Umbilical cord (tissue), 2 donors: ENCODE measurements around the gene FLG2. TPM values are rescaled to one million over a fixed set of nuclear protein-coding genes. Genes with fewer than 3 reads are reported as not detected.

Experiments used
- DNase-seq: peaks from one replicate; pipeline ENCODE4 v3.0.0-alpha.2; 2015; ENCODE audit warnings: low spot score
- total RNA-seq: library from RNA; depleted of rRNA; stranded (reverse); fragments of >200 nt; gene quantifications from one replicate; pipeline ENCODE4 v1.2.3, GENCODE V29; 2014; ENCODE audit warnings: low replicate concordance; ENCODE audit not compliant: insufficient read depth

FLG2 gene
- total RNA-seq = 2.4 TPM

DNA sequence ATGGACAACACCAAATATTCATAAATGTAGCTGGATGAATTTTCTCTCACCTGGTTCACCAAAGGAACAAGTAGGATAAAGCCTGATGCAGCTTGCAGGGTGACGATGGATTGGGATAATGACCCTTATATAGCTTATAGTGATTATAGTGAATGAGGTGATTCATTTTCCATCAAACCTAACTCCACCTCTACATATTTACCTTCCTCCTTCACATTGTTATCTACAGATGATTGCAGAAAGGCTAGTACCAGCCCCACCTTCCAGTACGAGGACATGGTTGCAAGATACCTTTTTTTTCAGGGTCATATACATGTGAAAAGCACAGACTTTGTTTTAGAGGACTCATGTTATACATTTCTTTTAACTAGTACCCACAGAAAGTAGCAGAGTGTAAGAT is at the start of gene FLG2:
Gene FLG2 (minus strand): TSS at position 101 of the 400 bp plus-strand sequence. CDS start 1,122 bp downstream, outside the sequence.
- DNase-seq = no peak

DNA sequence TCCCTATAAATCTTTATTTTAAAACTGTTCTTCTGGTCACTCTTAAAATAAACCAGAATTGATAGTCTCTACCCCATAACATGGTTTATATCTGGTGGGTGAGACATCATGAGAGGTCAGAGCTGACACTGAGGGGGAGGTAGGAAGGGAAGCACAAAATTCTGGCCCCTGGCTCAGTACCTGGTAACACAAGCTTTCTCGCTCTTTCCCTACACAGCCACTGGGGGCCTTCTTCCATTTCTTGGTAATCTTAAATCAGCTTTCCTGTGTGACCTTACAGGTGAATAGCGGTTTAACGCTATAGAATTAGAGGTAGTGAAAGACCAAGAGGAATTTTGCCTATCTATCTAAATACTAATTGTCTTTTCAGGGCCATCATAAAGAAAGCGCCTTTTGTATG is 48.9 kb upstream of the FLG2 start:
- DNase-seq = no peak

DNA sequence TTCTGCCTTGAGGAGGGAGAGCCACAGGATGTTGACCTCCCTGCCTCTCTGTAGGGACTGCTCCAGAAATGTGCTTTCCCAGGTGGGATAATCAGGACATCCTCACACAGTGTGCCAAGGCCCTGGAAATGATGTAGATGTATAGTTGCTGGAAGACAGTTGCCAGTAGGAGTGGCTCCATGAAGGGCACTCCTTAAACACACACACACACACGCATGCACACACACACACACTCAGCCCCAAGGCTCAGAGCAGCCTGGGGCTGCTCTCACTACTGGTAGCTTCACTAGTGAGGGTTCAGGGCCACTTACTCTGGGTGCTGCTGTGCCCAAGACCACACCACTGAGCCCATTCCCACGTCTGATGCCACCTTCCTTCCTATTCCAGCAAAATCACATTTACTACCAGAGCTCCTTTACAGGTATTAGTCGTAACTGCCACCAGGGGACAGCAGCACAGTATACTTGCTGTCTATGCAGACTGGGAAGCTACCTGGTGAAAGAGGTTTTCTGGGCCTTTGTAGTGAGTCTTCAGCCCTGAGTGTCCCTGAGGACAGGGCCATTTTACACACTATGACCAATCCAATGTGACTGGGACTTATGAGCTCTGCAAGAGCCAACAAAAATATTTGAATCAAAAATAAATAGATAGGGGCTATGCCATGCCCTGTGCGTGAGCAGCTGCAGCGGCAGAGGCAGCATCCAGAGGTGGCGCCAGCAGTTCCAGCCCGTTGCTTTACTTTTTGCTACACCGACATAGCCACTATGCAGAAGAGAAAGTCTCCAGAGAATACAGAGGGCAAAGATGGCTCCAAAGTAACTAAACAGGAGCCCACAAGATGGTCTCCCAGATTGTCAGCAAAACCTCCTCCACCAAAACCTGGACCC is 39.2 kb upstream of the FLG2 start:
- DNase-seq = no peak

DNA sequence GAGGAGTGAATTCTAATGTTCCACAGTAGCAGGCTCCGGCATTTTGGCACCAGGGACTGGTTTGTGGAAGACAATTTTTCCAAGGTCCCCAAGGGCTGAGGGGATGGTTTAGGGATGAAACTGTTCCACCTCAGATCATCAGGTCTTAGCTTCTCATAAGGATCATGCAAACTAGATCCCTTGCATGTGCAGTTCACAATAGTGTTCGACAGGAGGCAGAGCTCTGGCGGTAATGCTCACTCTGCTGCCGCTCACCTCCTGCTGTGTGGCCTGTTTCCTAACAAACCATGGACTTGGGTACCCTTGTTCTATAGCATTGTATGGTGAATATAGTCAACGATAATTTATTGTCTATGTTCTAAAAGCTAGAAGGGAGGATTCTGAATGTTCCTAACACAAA is 37.7 kb upstream of the FLG2 start:
- no peak for DNase-seq

DNA sequence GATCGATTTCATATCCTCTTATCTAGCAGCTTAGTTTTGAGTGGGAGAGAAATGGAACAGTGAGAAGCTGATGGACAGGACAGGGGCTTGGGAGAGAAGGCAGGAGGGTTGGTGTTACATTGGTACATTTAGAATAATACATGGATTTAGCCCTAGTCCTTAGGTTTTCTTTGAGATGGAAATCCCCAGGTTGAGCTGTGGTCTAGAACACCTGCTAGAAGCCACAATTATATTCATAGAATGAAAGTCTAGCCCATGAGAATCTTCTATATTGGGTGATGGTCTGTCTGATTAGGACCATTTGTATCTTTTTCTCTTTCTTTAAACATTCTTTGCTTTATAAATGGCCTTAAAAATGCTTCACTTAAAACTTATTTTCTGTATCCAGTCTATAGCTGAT is 34.3 kb upstream of the FLG2 start:
- DNase-seq = no peak

DNA sequence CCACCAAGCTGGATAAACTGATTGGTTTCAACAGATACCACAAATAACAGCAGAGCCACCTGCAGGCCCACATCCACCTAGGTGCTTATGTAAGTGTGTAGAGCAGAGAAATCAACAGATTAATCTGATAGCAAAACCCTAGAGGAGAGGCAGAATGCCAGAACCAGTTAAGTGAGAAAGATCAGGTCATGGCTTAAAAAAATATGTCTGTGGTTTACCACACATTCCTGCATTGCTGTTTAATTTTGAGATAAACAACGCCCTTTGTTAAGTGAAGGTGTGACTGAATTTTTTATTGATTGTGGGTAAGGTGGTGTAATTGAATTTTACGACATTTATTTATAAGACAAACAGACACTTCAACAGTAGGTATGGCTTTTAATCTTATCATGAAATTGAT is 33.1 kb upstream of the FLG2 start:
- peak; percentile 3 for DNase-seq

DNA sequence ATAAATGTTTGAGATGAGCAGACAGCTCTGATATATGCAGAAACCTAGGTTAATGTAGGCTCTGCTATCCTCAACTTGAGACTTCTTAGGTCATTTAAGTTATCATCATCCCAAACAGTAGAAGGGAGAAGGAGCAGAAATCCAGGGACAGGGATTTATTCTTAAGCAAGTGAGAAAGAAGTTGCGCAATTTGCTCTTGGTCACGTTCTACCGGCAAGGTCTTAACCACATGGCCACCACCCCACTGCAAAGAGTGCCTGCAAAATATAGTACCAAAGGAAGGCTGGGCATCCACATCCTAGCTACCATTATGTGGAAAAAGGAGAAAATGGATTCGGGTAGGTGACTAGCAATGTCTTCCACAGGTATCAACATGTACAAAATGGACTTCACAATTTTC is 29.1 kb upstream of the FLG2 start:
- no peak for DNase-seq

DNA sequence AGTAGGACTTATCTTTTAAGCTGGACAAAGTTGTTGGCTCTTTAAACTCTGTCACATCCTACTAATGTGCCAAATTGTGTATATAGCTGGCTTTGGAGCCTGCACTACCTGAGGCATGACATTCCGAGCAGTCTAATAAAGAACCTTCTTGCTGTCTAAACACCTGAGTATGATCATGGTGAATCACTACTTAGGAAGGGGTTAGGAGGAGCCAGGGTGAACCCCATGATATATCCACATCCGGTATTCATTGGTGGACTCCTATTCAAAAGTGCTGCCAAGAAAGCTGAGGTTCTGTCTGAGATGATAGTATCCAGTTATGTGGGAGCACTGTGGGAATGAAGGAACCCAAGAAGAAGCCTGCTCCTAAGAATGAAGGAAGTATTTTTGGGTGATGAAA is 27.1 kb upstream of the FLG2 start:
- no peak for DNase-seq

DNA sequence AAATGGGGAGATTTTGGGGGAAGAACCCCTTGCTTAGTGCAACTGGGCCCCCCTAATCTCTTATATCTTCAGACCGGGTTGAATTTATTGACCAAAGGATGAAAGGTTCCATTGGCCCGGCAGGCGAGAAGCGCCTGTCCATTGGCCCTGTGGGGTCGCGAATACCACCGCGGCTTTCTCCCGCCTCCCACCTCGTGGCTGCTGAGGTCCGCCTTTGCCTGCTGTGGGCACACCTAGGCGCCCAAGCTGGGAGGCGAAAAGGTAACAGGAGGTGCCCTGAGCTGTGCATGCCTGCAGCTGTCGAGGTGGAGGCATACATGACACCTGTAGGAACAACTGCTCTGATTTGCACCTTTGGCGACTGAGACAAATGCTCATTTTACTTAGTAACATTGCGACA is 21.1 kb upstream of the FLG2 start:
- no peak for DNase-seq

DNA sequence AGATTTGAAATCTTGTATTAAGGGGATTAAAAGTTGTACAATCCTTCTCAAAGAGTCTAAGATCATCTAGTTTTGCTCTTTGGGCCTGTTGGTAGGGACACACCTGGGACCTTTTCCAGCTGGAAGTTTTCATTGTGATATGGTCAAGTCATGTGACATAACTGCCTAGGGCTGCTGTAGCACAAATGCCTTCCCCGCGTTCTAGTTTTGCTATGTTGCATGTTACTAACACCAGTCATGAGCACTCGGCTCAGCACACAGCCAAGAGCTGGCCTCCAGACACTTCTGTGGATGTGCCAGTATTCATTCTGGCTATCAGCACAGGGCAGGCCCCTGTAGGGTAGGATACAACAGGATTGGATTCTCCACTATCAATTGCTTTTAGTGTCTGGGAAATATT is 14.6 kb upstream of the FLG2 start:
- DNase-seq = no peak

DNA sequence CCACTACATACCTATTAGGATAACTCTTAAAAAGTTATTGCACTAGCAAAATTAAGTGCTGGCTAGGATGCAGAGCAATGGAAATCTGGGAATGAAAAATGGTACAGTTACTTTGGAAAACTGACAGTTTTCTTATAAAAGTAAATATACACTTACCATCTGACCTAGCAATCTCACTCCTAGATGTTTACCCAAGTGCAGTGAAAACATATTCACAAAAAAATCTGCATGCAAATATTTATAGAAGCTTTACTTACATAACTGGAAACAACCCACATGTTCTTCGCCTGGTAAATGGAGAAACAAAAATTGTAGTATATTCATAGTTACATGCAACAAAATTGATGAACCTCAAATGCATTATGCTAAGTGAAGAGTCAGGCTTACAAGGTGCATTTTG is 12.9 kb upstream of the FLG2 start:
- no peak for DNase-seq

DNA sequence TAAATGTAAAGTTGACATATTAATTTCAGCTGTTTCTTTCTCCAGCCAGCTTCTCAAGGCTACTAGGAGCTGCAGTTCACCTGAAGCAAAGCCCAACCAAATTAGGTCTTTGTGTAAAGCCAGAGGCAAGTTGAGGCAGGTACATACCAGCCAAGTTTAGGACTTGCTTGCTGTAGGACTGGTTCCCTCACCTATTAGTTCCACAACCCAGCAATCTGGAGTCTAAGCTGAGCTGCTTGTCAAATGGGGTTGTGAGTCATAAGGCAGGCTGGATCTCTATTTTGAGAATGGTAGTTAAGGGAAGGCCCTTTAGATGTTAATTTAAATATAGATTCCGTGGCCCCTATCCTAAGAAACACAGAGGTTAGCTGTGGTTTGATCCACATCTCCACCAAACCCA is 7.6 kb upstream of the FLG2 start:
- DNase-seq = peak; percentile 12

DNA sequence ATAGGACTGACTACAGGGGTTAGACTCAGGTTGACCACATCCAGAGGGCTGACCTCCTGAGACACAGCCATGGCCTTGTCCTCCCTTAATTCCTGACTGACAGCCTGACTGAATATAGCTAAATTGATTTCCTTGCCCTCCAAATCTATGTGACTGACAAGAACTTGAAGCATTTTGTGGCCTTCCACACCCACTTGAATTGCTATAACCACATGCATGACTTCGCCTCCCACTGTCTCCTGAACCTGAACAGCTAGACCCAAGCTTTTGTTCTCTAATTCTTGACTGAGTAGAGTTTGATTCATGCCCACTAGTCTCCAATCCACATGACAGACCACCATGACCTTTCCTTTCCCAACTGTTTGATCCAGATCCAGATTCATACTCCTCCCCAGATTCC is 3.1 kb downstream of the FLG2 start:
- no peak for DNase-seq

DNA sequence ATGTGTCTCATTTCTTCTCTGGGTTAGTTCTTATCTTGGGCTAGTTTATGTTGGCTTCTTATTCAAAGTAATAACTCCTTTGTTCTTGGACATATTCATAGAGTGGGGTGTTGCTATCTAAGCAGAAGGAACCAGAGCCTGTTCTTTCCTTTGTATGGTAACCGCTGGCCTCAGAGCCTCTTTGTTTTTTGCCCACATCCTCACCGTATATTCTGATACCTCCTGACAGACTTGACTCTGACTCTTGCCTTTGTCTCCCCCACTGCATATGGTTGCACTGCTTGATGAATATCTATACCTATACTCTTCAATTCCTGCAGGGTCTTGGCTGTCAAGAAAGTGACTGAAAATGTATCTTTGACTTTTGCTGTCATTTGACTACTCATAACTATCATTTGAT is 10.2 kb downstream of the FLG2 start:
- no peak for DNase-seq

DNA sequence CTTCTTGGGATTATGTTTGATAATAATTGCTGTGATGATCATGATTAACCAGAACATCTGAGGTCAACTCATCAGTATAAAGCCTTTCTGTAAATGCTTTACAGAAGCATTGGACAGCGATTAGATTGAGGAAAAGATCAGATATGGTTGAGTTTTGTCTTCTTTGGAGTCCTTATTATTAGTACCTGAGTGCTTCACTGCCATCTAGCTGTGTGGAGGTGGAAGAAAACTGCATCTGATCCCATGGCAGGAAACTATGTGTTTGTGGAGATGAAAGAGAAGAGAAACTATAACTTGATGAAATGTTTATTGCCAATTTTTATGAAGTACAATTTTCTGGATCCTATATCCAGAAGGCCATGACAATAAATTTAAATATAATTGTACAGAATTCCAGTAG is 11.4 kb downstream of the FLG2 start:
- DNase-seq = no peak

DNA sequence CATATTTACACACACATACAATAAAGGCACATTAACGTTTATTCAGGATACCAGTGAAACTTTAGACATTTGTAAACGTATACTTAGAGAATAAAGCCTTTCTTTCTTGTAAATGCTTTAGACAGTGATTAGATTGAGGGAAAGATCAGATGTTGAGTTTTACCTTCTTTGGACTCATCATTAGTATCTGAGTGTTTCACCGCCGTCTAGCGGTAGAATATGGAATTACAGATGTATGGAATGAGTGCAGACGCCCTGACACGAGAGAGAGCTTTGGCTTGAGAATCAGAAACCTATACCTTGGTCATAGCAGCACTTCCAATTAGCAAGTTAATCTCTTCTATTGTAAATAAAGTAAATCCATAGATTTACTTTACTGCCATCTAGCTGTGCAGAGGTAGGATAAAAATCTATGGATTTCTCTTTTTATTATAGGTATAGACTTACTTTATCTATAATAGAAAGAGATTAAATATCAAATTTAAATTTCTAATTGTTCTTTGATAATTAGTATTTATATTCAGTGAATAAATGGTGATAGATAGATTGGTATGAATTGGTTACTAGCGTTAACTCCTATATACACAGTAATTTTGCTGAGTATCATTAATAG is 12.6 kb downstream of the FLG2 start:
- DNase-seq = peak; percentile 38

DNA sequence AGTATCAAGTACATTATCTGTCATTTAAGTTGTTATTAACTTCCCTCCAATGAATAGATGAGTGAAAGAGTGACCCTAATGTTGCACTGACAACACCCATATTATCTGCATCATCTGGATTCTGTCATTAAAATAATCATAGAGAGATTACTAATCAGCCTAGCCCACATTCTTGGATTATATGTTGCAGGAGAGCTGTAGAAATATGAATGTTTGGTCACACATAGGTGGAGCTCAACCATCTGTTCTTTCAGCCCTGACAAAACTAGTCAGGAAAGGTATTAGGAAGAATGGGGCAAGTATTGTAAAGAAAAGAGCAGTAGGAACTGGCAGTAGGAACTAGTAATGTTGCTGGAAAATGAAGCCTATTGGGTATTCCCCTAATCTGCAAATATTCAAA is 15.4 kb downstream of the FLG2 start:
- DNase-seq = no peak

DNA sequence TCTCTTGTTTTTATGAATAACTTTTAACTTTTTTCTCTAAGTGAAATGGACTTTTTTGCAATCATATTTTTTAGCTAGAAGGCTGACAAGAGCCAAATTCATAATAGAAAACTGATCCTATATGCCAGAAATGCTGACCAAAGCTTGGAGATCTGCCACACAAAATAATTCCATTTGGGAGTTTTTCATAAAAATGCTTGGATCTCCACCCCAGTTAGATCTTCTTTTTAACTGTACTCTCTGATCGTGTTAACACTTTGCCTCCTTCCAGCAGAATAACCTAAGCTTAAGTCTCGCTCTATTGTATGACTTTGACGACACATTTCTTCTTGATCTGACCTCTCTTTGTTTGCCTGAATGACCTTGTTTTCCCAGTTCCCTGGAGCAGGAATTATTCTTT is 16.8 kb downstream of the FLG2 start:
- DNase-seq = peak; percentile 1

DNA sequence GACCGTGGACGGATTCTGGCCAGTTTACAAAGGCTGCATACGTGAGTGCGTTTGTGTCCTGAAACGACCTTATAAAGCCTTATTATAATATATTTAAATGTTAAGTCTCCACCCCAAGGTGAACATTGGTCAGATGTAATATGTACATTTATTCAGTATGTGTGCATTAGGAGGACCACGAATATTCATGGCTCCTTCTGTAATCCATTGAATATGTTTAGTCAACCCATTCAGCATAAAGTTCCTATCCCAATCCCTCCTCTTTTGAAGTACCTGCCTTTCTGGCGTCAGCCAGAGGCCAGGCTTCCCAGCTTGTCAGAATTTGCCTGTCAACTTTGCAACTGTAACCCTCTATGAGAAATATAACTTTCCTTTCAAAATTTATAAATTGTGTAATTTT is 24.4 kb downstream of the FLG2 start:
- no peak for DNase-seq

DNA sequence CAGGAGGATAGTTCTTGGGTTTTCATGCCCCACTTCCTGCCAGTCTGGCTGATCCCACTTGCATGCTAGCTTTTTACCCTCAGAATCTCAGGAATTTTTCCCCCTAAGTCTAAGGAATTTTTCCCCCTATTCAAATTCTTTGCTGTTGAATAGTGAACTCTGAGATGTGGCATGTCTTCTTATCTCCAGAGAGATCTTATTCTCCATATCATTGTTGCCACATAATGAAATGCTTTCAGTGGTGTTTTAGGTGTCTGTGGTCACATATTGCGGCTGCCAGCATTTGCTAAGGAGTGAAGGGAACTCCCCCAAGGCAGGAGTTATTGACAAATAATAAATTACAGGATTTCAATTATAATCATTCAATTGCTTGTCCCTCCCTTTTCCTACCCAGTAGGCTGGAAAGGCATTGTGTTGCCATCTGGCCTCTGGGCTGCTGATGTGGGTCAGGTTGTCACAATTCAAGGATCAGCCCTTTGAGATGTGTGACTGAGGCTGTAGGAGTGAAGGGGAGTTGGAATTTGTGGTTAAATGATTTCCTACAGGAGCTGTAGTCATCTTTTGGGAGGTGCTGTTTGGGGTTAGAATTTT is 30.9 kb downstream of the FLG2 start:
- DNase-seq = no peak

DNA sequence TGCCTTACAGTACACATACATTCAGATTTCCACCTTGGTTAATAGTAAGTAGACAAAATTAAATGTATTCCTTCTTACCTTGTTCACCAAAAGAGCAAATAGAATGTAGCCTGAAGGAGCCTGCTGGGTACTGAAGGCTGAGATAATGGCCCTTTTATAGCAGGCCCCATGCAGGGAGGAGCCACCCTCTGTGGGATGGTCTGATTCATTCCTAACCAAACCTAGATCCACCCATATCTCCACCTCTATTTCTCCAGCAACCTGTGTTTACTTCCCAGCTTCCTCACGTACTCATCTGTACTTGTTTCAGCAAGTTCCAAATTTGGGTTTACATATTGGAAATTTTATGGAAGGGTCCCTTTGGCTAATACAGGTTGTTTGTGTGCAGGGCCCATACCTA is 34.7 kb downstream of the FLG2 start, which contains the start of gene FLG:
Gene FLG (minus strand): TSS at position 129 of the 400 bp plus-strand sequence. CDS start 9,783 bp downstream, outside the sequence.
- no peak for DNase-seq

DNA sequence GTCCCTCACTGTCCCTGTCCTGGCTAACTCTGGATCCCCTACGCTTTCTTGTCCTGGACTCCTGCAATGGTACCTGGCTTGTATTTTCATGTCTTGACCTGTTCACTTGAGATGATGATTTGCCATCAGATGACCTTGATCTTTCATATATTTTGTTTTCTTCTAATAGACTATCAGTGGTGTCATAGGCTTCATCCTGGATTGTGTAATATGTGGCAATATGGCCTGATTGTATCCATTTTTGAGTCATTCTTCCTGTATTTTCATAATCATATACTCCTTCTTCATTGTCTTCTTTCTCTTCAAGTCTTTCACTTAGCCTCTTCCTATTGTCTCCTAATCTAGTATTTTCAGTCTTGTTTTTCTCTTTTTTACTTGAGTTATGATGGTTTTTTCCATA is 45.8 kb downstream of the FLG2 start:
- DNase-seq = no peak

DNA sequence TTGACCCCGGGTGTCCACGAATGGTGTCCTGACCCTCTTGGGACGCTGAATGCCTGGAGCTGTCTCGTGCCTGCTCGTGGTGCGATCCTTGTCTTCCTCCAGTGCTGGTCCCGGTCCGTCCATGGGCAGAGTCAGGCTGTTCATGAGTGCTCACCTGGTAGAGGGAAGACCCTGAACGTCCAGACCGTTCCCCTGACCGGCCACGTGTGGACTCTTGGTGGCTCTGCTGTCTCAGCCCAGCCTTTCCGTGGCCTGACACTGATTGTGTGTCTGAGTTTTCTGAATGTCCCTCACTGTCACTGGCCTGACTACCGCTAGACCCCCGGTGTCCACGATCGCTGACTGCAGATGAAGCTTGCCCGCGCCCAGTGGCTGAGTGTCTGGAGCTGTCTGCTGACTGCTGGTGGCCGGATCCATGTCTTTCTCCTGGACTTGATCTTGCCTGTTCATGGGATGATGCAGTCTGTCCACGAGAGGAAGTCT is 46.4 kb downstream of the FLG2 start:
- no peak for DNase-seq
